KMS-11 (cell line): ENCODE data around the gene CDK12.
"Not testable (repeated sequence)": the region's sequence is repeated elsewhere in the genome, so short reads cannot be mapped to it uniquely, and the experiment has no call there.

Source experiments
- H2AFZ ChIP-seq: fragments of 200-600 bp; sonication (generic); 2 replicates; pipeline ENCODE4 v1.6.1; 2016; ENCODE audit warnings: antibody characterized with exemption, mixed run types, low read depth
- H3K27ac ChIP-seq: fragments of 200-600 bp; sonication (generic); 2 replicates; pipeline ENCODE4 v1.6.1; 2016; ENCODE audit warnings: mild to moderate bottlenecking, mixed run types
- H3K27me3 ChIP-seq: fragments of 200-600 bp; sonication (generic); 2 replicates; pipeline ENCODE4 v1.6.1; 2017; ENCODE audit warnings: mild to moderate bottlenecking, low read depth, mixed run types, moderate library complexity; ENCODE audit not compliant: insufficient read depth
- H3K36me3 ChIP-seq: fragments of 200-600 bp; sonication (generic); 2 replicates; pipeline ENCODE4 v1.6.1; 2017; ENCODE audit warnings: mild to moderate bottlenecking, mixed run types; ENCODE audit not compliant: insufficient read depth
- H3K4me1 ChIP-seq: fragments of 200-600 bp; sonication (generic); 2 replicates; pipeline ENCODE4 v1.6.1; 2016; ENCODE audit warnings: mild to moderate bottlenecking, low read depth, mixed run types; ENCODE audit not compliant: poor library complexity, severe bottlenecking
- H3K4me2 ChIP-seq: fragments of 200-600 bp; sonication (generic); 2 replicates; pipeline ENCODE4 v1.7.0; 2016; ENCODE audit warnings: mild to moderate bottlenecking, mixed run types
- H3K4me3 ChIP-seq: fragments of 200-600 bp; sonication (generic); IDR thresholded peaks from 2 replicates; pipeline ENCODE4 v1.6.1; 2017; ENCODE audit warnings: low read depth, low read length, mixed read lengths; ENCODE audit not compliant: insufficient read depth
- H3K79me2 ChIP-seq: fragments of 200-600 bp; sonication (generic); 2 replicates; pipeline ENCODE4 v1.6.1; 2016; ENCODE audit warnings: low read depth, mixed run types; ENCODE audit not compliant: insufficient read depth
- H3K9ac ChIP-seq: fragments of 200-600 bp; sonication (generic); 2 replicates; pipeline ENCODE4 v1.6.1; 2016; ENCODE audit warnings: mild to moderate bottlenecking, mixed run types
- H4K20me1 ChIP-seq: fragments of 200-600 bp; sonication (generic); 2 replicates; pipeline ENCODE4 v1.6.1; 2016; ENCODE audit warnings: mild to moderate bottlenecking, mixed run types; ENCODE audit not compliant: insufficient read depth
- TF ChIP-seq, protein P1 (sequence below): fragments of 200-600 bp; sonication (generic); conservative IDR thresholded peaks from 2 replicates; pipeline ENCODE4 v1.6.1; 2017; ENCODE audit warnings: low read depth, mild to moderate bottlenecking, antibody characterized with exemption, low read length, moderate library complexity, mixed read lengths

Gene CDK12

DNA sequence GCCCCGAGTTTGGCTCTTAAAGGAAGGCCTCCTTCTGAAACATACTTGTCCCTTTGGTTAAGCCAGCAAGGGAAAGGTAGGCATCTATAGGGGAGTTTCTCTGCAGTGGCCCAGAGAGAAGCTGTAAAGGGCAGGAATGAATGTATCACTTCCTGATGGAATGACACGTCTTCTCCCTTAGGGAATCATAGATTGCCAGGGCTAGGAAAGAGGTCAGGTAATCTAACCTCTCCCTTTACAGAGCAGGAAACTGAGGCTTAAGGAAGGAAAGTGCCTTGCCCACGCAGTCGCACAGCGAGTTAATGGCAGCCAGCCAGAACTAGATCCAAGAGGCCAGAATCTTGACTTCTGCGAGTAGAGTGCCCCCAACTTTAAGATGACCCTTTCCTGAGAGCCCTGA lies 80.4 kb downstream of the CDK12 start:
- no peak overlapping the region for H3K9ac ChIP-seq
- no peaks in the 10 kb centered on the region for H3K27me3 ChIP-seq

DNA sequence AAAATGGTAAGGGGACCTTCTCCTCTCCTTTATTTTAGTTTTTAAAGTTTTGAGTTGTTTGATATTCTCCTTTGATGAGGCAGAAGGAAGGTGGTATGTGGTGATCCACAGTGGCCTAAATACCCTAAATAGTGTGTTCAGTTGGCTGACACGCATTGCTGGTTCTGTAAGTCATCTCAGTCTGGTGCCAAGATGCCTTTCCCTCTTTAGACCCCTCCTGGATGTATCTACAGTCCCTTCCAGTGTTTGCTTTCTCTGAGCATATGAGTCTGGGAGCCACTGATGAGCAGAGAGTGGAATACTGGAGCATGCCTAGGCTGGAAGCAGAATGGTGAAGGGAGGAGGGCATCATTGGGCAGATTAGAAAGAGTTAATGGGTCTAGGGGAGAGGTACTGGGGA lies 81.9 kb downstream of the CDK12 start:
- Histone ChIP-seq H3K9ac (no peak overlapping the region), H3K79me2 (no peaks in the 10 kb centered on the region), H2AFZ (no peak overlapping the region), H3K4me1 (no peaks in the 10 kb centered on the region), H3K4me2 (no peak overlapping the region), H3K4me3 (no peak overlapping the region), H3K27ac (no peak overlapping the region), H3K36me3 (no peaks in the 10 kb centered on the region), H3K27me3 (no peaks in the 10 kb centered on the region), H4K20me1 (no peaks in the 10 kb centered on the region)
- TF ChIP-seq, protein P1, sequence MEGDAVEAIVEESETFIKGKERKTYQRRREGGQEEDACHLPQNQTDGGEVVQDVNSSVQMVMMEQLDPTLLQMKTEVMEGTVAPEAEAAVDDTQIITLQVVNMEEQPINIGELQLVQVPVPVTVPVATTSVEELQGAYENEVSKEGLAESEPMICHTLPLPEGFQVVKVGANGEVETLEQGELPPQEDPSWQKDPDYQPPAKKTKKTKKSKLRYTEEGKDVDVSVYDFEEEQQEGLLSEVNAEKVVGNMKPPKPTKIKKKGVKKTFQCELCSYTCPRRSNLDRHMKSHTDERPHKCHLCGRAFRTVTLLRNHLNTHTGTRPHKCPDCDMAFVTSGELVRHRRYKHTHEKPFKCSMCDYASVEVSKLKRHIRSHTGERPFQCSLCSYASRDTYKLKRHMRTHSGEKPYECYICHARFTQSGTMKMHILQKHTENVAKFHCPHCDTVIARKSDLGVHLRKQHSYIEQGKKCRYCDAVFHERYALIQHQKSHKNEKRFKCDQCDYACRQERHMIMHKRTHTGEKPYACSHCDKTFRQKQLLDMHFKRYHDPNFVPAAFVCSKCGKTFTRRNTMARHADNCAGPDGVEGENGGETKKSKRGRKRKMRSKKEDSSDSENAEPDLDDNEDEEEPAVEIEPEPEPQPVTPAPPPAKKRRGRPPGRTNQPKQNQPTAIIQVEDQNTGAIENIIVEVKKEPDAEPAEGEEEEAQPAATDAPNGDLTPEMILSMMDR: no peak

More for the DNA sequence above, 80.4 kb downstream of the CDK12 start:
- H3K4me1 ChIP-seq: no peaks in the 10 kb centered on the region
- H3K27ac ChIP-seq: no peak overlapping the region
- no peaks in the 10 kb centered on the region for H3K79me2 ChIP-seq
- no peak overlapping the region for H2AFZ ChIP-seq
- H3K4me2 ChIP-seq: no peak overlapping the region
- H3K36me3 ChIP-seq: no peaks in the 10 kb centered on the region
- TF ChIP-seq, protein P1: no peak
- H3K4me3 ChIP-seq: no peak overlapping the region
- H4K20me1 ChIP-seq: no peaks in the 10 kb centered on the region

DNA sequence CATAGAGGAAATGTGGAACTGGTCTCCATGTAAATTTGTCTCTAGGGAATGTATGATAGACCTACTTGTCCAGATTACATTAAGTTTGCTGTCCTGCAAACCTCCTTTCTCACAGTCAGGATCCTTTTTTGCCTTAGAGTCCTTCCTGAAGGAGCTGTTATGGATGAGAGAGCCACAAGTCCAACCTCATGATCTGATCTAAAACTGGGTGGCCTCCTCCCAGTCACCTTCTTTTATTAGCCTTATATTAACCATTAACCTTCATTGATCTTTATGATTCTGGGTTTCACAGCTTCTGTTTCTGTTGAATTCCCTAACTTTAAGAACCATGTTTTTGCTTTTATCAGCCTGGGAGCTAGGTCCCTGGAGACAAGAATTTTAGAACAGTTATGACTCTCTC lies 82.4 kb downstream of the CDK12 start:
- Histone ChIP-seq H3K79me2 (no peaks in the 10 kb centered on the region), H3K4me2 (no peak overlapping the region), H3K36me3 (no peaks in the 10 kb centered on the region)

DNA sequence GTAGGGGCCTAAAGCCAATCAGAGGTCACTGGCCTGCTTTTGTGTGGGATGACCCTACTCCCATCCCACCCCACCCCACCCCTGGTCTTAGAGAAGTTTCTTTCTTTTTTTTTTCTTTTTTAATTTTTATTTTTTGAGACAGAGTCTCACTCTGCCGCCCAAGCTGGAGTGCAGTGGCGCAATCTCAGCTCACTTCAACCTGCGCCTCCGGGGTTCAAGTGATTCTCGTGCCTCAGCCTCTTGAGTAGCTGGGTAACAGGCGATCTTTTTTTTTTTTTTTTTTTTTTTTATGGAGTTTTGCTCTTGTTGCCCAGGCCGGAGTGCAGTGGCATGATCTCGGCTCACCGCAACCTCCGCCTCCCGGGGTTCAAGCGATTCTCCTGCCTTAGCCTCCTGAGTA lies 83.1 kb downstream of the CDK12 start:
- not testable (repeated sequence) for H3K36me3 ChIP-seq, H3K4me3 ChIP-seq, H3K4me1 ChIP-seq, H4K20me1 ChIP-seq, H3K4me2 ChIP-seq, H3K27ac ChIP-seq, H3K79me2 ChIP-seq, H3K9ac ChIP-seq, H3K27me3 ChIP-seq, H2AFZ ChIP-seq

More for the DNA sequence above, 82.4 kb downstream of the CDK12 start:
- H2AFZ ChIP-seq: no peak overlapping the region
- no peaks in the 10 kb centered on the region for H4K20me1 ChIP-seq
- H3K4me3 ChIP-seq: no peak overlapping the region
- H3K27ac ChIP-seq: no peak overlapping the region
- no peak overlapping the region for H3K9ac ChIP-seq
- no peaks in the 10 kb centered on the region for H3K4me1 ChIP-seq
- TF ChIP-seq, protein P1: no peak
- H3K27me3 ChIP-seq: no peaks in the 10 kb centered on the region

DNA sequence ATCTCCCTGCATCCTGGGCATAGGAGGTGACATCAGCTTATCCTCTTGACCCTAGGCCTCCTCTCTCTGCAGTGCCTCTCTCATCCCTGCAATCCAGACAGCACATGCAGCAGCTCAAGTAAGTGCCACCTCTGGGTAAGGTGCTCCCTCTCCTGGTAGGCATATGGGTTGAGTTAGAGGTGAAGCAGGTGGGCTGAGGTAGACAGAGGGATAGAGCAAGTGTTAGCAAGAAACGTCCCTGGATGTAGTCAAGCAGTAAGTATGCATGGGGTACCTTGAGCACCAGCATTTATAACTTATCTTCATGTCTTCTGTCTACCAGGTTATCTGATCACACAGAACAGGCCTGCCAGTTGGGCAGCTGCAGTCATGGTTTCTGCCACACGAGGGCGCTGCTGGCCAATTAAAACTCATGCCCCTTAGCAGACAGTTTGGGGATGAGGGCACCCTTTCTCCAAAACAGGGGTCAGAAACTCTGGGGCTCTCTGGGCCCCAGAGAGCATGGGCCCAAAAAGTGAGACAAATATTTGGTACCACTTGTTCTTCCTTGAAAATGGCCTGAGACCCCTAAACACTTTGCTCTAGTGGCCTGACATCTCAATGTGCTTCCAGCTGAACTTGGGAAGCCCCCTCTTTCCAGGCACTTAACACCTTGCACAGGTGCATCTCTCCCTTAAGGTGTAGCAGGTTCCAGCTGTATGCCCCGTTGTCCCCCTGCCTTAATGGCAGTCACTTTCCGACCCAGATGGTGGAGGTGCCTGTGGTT lies 86.6 kb downstream of the CDK12 start:
- TF ChIP-seq, protein P1: peak; percentile 98
- Histone ChIP-seq H4K20me1 (no peaks in the 10 kb centered on the region), H3K36me3 (no peaks in the 10 kb centered on the region)

More for the DNA sequence above, 86.6 kb downstream of the CDK12 start:
- Histone ChIP-seq H3K9ac (no peak overlapping the region), H3K4me2 (no peak overlapping the region), H3K4me3 (no peak overlapping the region), H3K27me3 (no peaks in the 10 kb centered on the region), H3K27ac (no peak overlapping the region), H3K4me1 (no peaks in the 10 kb centered on the region), H3K79me2 (no peaks in the 10 kb centered on the region), H2AFZ (no peak overlapping the region)
